GM18907 (cell line): ENCODE results near the gene ATP6V1C2.

Experiments used
- ATAC-seq: cut with Tn5 transposase; IDR thresholded peaks from one replicate; pipeline ENCODE4 v1.9.1; 2021; ENCODE audit warnings: mild to moderate bottlenecking, moderate library complexity; ENCODE audit not compliant: unreplicated experiment

The ATP6V1C2 gene

GRCh38 chr2:10721396-10722251 is at the start of gene ATP6V1C2:
TSS of gene ATP6V1C2 (plus strand) at chr2:10721630. CDS start at chr2:10722850, 1,220 bp downstream.
- ATAC-seq: peak; percentile 87

- no peak for ATAC-seq
Observed at GRCh38 chr2:10675131-10675530, 46.3 kb upstream of the ATP6V1C2 start.

DNA sequence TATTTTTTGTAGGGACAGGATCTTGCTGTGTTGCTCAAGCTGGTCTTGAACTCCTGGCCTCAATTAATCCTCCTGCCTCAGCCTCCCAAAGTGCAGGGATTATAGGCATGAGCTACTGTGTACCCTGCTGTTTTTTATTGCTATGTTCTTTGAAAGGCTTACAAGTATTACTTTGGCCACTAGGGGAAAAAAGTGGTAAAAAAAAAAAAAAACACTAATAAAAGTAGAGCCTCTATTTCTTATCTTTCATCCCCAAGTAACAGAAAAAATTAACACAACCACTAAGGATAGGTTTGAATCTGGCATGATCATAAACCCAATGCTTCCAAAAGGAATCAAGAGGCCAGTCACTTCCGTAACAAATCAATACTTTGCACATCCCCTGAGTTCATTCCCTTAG is 43.2 kb upstream of the ATP6V1C2 start:
- ATAC-seq: no peak

- no peak for ATAC-seq
Observed at GRCh38 chr2:10680214-10680613, 41.2 kb upstream of the ATP6V1C2 start.

- no peak for ATAC-seq
Observed at GRCh38 chr2:10680957-10681356, 40.5 kb upstream of the ATP6V1C2 start.

DNA sequence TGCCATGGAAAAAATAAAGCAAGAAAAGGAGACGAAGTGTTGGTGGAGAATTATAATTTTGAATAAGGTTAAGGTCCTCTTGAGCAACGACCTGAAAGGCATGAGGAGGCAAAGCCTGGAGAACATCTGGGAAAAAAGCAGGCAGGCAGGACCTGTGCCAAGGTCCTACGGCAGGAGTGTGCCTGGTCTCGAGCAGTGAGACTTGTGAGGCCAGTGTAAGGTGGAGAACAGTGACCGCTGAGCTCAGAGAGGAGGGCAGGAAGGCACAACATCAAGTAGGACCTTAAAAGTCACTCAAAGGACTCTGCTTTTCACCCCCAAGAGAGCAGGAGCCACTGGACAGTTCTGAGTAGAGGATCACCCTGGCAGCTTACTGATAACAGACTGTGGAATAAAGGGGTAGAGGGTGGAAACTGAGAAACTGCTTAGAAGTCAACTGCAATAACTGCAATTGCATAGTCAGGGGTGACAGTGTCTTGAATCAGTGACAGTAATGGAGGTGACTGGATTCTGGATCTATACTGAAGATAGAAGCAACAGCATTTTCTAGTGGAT is 35.2 kb upstream of the ATP6V1C2 start:
- no peak for ATAC-seq

GRCh38 chr2:10688921-10689807 is 32.3 kb upstream of the ATP6V1C2 start:
- ATAC-seq: peak; percentile 6

- ATAC-seq: no peak
Observed at GRCh38 chr2:10691521-10691920, 29.9 kb upstream of the ATP6V1C2 start.

DNA sequence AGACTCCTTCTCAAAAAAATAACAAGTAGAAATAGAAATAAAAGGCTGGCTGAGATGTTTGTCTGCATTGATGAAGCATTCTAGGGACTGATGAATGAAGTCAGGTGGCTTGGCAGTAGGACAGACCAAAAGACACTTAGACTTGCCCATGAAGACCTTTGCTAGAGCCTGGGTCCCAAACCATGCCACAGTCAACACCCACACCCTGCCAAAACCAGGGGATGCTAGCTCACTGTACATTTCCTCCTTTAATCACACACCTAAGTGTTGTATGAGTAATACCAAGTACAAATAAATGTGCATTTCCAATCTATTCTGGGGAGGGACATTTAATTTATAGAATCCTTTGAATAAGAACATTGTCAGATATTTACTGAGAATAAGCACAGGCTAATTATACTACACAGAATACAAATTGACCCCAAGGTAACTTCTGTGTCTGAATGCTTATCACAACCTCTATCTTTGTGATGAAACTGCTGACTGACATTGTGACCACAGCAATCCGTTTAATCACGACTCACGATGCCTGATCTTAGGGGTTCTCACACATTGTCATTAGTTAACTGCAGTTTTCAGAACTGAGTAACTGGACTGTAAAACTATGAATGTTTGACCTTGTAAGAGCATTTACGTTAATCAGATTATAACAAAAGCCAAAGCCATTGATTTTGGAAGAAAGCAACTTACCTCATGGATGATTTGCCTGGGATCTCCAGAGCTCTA is 21.2 kb upstream of the ATP6V1C2 start:
- no peak for ATAC-seq

- ATAC-seq: no peak
Observed at GRCh38 chr2:10704034-10704594, 17.3 kb upstream of the ATP6V1C2 start.

GRCh38 chr2:10706033-10706432 is 15.4 kb upstream of the ATP6V1C2 start:
- ATAC-seq: no peak

DNA sequence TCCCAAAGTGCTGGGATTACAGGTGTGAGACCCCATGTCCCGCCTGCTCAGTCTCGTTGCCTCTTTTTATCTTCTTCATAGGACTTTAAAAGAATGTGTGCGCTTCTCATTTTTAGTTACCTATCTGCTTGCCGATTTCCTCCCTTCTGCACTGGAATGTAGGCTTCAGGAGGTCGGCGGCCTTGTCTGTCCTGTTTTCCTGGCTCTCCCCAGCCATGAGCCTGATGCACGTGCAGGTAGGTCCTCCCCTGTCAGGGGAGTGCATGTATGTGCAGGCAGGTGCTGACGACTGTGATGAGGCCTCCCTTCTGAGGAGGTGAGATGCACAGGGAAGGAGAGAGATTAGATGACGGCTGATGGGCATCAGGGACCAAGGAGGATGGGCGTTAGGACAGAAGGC is 13.6 kb upstream of the ATP6V1C2 start:
- ATAC-seq: no peak

- ATAC-seq: no peak
Observed at GRCh38 chr2:10709290-10709939, 12.0 kb upstream of the ATP6V1C2 start.

DNA sequence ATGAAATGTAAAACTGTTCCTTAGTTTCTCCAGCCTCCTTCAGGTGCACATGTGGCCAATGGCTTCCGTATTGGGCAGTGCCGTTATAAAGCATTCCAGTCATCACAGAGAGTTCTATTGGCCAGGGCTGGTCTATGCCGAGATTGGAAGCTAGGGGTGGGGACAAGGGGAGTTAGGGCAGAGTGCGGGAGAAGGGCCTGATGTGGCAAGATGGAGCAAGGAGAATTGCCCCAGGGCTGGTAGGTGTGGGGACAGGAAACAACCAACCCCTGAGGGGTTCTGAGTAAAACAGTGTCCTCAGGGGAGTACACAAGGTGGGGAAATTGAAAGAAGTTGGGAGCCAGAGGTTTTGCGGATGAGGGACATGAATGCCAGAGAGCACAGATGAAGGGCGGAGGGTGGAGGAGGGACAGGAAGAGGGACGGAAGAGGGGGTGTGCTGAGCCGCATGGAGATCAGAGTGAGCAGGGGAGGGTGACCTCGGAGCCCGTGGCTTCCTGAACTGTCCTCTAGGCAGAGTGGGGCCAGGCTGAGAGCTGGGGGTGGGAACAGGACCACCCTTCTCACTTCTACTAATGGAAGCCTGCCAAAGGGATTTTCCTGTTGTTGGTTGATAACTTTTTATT is 9.1 kb upstream of the ATP6V1C2 start:
- no peak for ATAC-seq

- ATAC-seq: no peak
Observed at GRCh38 chr2:10716581-10716980, 4.8 kb upstream of the ATP6V1C2 start.

DNA sequence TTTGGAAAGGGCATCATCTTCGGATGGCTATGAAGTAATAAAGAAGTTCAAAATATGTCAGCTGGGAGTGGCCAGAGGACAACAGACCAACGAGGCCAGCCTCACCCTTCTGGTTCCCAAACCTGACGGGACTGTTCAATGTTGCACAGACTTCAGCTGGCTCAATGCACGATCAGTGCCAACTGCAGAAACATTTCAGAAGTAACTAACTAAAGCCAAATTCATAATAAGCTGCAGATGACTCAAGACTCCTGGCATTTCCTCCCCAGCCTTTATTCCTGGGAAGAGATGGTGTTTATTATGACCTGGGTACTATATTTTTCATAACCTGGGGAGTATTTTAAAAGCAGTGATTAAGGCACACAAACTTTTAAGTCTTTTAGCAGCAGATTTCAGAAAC is 3.8 kb upstream of the ATP6V1C2 start:
- no peak for ATAC-seq

GRCh38 chr2:10720306-10720705 is 1.1 kb upstream of the ATP6V1C2 start:
- no peak for ATAC-seq

DNA sequence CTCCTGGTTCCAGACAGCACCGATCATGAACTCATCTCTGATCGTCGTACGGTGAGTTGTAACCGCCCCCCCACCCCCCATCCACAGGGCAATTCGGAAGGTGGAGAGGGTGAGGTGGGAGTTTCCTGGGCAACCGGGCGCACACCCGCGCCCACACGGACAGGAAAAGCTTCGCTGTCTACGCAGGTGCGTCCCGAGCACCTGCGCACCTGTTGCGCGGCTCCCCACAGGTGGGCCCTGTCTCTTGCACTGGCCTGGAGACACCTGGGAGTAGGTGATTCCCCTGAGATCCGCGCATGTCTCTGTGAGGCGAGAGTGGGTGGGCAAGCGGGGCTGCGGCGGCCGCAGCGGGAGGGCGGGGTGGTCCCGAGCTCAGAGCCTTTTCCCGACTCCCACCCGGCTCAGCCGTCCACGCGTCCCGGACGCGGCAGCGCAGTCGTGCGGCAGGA is 459 bp upstream of the ATP6V1C2 start:
- ATAC-seq: no peak

GRCh38 chr2:10722252-10722825 is 909 bp downstream of the ATP6V1C2 start:
- no peak for ATAC-seq
